Stimulated activated CD8-positive, alpha-beta memory T cell treated with anti-CD3 and anti-CD28 coated beads, Interleukin-7, amount 100 ng/mL, for 48 hours (primary cell): ENCODE results near the gene PHKB.
"Not testable (repeated sequence)": the region's sequence is repeated elsewhere in the genome, so short reads cannot be mapped to it uniquely, and the experiment has no call there.

Experiments used
- DNase-seq, 2 donors: peaks; one replicate each; pipeline ENCODE4 v3.0.0-alpha.2; 2020; ENCODE audit warnings: low read depth in 1 of 2; ENCODE audit errors: extremely low read depth in 1 of 2

Gene PHKB

DNA sequence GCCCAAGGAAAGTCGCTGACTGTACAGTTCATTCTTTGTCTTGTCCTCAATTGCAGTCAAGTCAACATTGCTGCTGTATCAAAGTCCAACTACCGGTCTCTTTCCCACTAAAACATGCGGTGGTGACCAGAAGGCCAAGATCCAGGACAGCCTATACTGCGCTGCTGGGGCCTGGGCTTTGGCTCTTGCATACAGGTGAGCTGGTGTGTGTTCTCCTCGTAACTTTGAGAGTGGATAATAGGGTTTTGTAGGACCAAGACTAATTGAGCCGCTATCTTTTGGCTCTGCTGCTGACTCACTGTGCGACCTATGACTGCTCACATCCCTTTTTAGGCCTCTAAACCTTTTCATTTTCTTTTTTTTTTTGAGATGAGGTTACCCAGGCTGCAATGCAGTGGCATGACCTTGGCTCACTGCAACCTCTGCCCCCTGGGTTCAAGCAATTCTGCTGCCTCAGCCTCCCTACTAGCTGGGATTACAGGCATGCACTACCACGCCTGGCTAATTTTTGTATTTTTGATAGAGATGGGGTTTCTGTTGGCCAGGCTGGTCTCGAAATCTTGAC, 38.7 kb downstream of the PHKB start:
- no peak for DNase-seq

DNA sequence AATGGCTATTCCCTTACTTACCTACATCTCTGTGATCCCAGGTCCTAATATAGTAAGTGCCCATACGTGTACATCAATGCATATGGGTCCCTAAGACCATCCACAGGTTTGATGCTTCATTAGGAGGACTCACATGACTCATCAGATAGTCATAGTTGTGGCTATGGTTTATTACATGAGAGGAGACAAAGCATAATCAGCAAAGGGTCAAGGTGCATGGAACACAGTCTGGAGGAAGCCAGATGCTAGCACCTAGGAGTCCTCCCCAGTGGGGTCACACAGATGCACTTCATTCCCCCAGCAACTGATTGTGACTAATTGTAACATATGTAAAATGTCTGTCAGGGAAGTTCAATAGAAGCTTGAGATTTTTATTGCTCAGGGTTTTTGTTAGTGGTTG, 42.8 kb downstream of the PHKB start:
- DNase-seq, result no peak

DNA sequence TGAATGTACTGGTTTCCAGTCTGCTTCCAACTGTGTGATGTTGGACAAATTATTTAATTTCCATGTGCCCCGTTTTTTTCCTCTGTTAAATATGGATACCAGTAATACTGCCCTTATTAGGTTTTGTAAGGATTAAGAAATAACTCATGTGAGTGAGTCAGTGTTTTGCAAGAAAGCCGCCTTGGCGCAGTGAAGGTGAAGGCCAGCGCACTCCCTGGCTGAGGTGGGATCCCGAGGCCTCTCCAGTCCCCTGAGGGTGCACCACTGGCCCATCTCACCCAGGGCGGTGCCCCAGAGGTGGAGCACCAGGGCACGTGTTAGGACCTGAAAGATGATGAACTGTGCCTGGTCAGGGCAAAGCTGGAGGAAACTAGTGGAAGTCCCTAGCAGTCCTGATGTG, 43.5 kb downstream of the PHKB start:
- DNase-seq, result no peak

DNA sequence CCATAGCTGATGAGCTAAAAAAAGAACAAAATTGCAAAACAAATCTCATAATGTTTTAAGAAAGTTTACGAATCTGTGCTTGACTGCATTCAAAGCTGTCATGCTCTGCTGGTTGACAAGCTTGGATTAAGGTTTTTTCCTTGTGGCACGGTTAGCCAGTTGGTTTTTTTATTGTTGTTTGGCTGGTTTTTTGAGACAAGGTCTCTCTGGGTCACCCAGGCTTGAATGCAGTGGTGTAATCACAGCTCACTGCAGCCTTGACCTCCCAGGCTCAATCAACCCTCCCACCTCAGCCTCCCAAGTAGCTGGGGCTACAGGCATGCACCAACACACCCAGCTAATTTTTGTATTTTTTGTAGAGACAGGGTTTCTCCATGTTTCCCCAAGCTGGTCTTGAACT, 45.7 kb downstream of the PHKB start:
- no peak for DNase-seq

DNA sequence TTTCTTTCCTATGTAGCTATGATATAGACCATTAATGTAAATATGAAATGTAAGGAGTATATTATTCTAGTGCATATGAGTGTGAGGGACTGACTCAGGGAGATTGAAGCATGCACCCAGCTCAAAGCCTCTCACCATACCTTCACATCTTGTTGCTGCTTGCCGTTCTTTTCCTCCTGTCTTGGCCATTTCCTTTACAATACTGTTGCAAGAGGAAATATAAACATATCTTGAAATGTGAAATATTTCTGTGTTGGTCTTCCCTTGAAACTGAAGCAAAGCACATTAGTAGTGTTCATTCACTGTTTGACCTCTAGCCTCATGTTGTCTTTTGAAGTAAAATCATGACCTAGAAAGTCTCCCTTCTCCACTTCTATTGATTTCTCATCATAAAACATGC, 46.6 kb downstream of the PHKB start:
- DNase-seq, result no peak

DNA sequence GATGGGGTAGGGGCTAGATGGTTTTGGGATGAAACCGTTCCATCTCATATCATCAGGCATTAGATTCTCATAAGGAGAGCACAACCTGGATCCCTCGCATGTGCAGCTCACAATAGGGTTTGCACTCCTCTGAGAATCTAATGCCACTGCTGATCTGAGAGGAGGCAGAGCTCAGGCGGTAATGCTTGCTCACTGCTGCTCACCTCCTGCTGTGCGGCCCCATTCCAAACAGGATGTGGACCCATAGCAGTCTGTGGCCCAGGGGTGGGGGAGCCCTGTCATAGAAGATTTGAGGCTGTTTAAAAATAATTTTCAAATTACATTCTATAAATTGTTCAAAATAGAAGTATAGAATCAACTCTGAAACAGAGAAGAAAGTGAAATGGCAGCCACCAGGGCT, 50.8 kb downstream of the PHKB start:
- no peak for DNase-seq

DNA sequence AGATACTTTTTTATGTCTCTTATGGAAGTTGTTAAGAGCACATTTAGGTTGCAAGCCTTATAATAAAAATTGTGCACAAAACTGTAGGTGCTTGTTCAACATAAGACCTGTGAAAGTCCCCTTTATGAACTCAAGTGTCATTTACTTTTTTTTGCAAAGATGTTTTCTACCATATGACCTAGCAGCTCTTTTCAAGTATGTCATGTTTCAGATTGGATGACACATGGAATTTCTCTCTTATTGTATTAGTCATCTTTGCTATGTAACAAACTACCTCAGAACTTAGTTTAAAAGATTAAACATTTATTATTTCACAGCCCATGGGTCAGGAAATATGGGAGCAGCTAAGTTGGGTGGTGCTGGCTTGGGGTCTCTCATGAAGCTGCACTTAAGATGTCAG, 57.9 kb downstream of the PHKB start:
- DNase-seq, result no peak

DNA sequence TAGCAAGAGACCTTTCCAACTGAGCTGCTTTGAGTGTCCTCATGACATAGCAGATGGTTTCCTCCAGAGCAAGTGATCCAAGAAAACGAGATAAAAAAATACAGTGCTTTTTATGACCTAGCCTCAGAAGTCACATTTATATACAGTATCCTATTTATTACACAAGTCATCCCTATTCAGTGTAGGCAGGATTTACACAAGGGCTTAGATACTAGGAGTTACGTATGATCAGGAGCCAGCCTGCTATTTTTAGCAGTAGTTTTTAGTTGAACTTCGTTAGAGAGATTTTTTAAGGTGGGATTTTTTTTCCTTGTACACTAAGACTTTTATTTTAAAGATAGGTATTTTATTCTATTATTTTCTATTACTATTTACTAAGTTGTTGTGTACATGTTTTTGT, 58.4 kb downstream of the PHKB start:
- no peak for DNase-seq

DNA sequence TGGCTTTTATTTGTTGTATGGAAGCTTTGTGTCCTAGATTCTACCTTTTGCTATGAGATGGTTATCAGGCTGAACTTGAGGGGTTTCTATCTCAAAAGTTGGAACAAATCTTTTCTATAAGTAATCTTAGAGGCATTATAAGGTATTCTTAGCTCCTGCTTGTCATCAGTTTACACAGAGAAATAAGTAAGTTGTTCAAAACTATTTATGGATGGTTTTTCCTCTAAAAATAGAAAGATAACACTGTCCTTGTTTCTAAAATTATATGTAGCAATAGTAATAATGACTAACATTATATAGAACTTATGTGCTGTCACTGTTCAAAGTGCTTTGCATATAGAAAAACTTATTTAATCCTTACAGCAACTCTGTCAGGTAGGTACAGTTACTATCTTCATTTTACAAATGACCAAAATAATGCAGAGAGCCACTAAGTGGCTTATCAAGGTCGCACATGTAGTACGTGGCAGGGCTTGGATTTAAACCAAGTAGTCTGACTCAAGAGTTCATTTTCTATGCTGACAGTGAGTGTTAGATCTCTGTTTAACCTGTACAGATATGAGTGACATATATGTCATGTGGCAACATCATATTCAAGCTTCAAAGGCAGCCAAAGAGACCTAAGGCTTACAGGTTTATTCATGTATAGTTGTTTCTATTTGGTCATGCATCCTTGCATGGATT, 59.0 kb downstream of the PHKB start:
- no peak for DNase-seq

DNA sequence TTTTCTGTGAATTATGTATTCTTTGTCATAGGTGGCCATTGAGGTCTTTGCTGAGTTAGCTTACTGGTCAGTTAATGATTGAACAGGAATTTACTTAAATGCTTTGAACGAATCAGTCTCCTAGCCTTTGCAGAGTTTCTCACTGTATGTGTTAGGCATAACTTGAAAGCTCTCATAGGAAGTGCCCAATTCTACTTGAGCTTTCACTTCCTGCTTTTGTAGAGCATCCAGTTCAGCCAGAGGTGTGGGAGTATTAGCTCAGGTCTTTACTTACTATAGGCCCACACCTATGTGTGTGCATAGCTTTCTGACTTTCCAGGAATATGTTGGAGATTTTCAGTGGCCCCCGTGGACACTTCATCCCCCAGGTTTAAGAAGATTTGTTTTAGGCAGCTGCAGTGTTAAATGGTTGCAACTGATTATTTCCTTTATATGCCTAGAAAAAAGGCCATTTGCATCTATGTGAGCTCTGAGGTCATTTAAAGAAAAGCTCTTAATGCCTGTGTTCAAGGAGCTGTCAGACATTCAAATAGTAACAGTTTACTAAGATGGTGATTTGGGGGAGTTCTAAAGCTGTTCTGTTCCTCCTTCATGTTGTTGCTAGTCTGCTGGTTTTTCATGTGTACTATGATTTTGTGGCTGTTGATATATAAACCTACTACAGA, 62.3 kb downstream of the PHKB start:
- DNase-seq, result no peak

DNA sequence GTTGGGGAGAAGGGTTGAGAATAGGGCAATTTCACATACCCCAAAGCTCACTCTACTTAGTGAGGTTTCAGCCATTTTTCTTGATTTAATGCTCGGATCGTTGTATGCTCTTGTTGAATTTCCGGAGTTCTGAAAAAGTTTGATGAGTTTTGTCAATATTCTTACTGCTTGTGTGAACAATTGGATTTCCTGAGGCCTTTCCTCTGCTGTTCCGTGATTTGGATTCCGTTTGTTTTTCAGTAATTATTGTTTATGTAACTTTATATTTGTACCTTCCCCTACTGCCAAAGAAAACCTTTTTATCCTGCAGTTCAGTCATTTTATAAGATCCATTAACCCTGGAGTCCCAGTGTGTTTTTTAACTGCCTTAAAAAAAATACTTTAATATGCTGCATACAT, 62.9 kb downstream of the PHKB start:
- DNase-seq, result no peak

DNA sequence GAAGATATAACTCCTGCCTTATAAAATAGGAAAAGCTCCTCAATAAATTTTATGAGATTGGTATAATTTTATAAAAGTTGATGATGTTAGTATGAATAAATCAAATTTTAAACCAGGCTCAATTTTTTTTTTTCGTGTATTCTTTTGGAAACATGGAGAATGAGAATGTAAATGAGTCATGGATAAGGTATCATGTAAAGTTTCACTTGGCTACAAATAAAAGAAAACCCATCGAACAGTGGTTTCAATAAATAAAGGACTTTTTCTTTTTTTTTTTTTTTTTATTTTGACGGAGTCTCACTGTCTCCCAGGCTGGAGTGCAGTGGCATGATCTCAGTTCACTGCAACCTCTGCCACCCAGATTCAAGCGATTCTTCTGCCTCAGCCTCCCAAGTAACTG, 67.3 kb downstream of the PHKB start:
- no peak for DNase-seq

DNA sequence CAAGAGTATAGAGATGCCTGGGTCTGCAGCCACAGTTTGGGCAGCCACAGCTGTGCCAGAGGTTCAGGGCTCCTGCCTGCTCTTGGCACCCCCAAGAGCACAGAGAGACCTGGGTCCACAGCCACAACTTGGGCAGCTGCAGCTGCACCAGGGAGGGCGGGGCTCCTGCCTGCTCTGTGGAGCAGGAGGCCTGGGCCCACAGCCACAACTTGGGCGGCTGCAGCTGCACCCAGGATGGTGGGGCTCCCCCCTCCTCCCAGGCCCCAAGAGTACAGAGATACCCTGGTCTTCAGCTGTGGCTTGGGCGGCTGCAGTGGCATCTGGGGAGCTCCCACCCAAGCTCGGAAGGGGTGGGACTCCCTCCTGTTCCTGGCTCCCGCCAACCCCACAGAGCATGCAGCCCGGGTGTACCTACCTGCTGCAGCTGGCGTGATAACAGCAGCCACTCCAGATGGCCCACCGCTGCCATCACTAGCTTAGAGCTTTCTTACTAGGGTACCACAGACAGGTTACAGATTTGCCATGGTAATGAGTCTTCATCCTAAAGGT, 72.7 kb downstream of the PHKB start:
- no peak for DNase-seq

DNA sequence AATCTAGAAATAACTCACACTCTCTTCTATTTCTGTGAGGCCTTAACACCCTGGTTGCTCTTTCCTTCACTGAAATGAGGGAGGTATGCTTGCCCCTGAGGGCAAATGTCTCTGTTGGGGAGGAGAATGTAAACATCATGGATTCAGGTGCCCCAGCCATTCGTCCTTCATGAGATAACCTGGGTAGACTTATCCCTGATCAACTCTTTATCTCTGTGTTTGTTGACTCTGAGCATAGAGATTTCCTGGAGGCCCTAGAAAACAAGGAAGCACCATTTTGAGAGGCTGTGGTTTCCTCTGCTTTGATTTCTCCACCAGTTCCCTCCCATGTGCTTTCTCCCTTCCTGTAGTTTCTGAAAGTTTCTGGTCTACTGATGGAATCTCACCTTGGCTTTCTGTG, 77.3 kb downstream of the PHKB start:
- no peak for DNase-seq

DNA sequence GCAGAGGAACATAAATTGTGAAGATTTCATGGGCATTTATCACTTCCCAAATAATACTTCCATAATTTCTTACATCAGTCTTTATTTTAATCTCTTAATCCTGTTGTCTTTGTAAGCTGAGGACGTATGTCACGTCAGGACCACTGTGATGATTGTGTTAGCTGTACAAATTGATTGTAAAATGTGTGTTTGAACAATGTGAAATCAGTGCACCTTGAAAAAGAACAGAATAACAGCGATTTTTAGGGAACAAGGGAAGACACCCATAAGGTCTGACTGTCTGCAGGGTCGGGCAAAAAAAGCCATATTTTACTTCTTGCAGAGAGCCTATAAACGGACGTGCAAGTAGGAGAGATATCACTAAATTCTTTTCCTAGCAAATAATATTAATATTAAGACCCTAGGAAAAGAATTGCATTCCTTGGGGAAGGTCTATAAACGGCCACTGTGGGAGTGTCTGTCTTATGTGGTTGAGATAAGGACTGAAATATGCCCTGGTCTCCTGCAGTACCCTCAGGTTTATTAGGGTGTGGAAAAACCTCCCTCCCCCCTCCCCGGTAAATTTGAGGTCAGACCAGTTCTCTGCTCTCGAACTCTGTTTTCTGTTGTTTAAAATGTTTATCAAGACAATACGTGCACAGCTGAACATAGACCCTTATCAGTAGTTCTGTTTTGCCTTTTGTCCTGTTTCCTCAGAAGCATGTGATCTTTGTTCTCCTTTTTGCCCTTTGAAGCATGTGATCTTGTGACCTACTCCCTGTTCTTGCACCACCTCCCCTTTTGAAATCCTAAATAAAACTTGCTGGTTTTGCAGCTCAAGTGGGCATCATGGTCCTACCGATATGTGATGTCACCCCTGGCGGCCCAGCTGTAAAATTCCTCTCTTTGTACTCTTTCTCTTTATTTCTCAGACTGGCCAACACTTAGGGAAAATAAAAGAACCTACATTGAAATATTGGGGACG, 78.9 kb downstream of the PHKB start:
- not testable (repeated sequence) for DNase-seq

DNA sequence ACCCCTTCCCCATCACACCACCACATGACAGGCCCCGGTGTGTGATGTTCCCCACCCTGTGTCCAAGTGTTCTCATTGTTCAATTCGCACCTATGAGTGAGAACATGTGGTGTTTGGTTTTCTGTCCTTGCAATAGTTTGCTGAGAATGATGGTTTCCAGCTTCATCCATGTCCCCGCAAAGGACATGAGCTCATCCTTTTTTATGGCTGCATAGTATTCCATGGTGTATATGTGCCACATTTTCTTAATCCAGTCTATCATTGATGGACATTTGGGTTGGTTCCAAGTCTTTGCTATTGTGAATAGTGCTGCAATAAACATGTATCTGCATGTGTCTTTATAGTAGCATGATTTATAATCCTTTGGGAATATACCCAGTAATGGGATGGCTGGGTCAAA, 80.0 kb downstream of the PHKB start:
- DNase-seq, result not testable (repeated sequence)

DNA sequence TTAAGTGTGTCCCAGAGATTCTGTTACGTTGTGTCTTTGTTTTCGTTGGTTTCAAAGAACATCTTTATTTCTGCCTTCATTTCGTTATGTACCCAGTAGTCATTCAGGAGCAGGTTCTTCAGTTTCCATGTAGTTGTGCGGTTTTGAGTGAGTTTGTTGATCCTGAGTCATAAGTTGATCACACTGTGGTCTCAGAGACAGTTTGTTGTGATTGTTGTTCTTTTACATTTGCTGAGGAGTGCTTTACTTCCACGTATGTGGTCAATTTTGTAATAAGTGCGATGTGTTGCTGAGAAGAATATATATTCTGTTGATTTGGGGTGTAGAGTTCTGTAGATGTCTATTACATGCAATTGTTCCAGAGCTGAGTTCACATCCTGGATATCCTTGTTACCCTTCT, 83.1 kb downstream of the PHKB start:
- not testable (repeated sequence) for DNase-seq

DNA sequence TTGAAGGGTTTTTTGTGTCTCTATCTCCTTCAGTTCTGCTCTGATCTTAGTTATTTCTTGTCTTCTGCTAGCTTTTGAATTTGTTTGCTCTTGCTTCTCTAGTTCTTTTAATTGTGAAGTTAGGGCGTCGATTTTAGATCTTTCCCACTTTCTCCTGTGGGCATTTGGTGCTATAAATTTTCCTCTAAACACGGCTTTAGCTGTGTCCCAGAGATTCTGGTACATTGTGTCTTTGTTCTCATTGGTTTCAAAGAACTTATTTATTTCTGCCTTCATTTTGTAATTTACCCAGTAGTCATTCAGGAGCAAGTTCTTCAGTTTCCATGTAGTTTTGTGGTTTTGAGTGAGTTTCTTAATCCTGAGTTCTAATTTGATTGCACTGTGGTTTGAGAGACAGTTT, 90.1 kb downstream of the PHKB start:
- not testable (repeated sequence) for DNase-seq

DNA sequence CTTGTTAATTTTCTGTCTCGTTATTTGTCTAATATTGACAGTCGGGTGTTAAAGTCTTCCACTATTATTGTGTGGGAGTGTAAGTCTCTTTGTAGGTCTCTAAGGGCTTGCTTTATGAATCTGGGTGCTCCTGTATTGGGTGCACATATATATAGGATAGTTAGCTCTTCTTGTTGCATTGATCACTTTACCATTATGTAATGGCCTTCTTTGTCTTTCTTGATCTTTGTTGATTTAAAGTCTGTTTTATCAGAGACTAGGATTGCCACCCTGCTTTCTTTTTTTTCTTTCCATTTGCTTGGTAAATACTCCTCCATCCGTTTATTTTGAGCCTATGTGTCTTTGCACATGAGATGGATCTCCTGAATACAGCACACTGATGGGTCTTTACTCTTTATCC, 90.6 kb downstream of the PHKB start:
- DNase-seq, result not testable (repeated sequence)

DNA sequence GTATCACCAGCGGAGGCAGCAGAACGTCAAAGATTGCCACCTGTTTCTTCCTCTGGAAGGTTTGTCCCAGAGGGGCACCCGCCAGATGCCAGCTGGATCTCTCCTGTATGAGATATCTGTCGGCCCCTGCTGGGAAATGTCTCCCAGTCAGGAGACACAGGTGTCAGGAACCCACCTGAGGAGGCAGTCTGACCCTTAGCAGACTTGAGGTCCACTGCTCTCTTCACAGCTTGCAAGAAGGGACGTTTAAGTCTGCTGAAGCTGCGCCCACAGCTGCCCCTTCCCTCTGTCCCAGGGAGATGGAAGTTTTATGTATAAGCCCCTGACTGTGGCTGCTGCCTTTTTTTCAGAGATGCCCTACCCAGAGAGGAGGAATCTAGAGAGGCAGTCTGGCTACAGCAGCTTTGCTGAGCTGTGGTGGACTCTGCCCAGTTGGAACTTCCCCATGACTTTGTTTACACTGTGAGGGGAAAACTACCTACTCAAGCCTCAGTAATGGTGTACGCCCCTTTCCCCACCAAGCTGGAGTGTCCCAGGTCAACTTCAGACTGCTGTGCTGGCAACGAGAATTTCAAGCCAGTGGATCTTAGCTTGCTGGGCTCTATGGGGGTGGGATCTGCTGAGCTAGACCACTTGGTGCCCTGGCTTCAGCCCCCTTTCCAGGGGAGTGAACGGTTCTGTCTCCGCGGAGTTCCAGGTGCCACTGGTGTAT, 92.9 kb downstream of the PHKB start:
- DNase-seq, result no peak
